IPS DF 6.9 (cell line): ENCODE results near the gene CDV3.
"Not testable (repeated sequence)": the region's sequence is repeated elsewhere in the genome, so short reads cannot be mapped to it uniquely, and the experiment has no call there.

Experiments used
- DNase-seq: peaks from one replicate; pipeline ENCODE4 v3.0.0-alpha.2; 2013; ENCODE audit warnings: low read depth, low spot score
- H3K27ac ChIP-seq: one replicate; pipeline ENCODE4 v1.5.1; 2013; ENCODE audit warnings: low read length, control low read depth
- H3K27me3 ChIP-seq: 2 replicates; pipeline ENCODE4 v1.6.1; 2013; ENCODE audit warnings: mild to moderate bottlenecking, low read length; ENCODE audit not compliant: control insufficient read depth, insufficient read depth
- H3K36me3 ChIP-seq: 2 replicates; pipeline ENCODE4 v1.6.1; 2013; ENCODE audit warnings: low read length; ENCODE audit not compliant: control insufficient read depth, insufficient read depth
- H3K4me1 ChIP-seq: 2 replicates; pipeline ENCODE4 v1.6.1; 2013; ENCODE audit warnings: low read length; ENCODE audit not compliant: control insufficient read depth, insufficient read depth
- H3K4me3 ChIP-seq: 2 replicates; pipeline ENCODE4 v1.5.1; 2013; ENCODE audit warnings: mild to moderate bottlenecking, low read length
- H3K9me3 ChIP-seq: 2 replicates; pipeline ENCODE4 v1.6.1; 2013; ENCODE audit warnings: low read length, inconsistent platforms; ENCODE audit not compliant: control insufficient read depth, insufficient read depth
- WGBS: extraction: QIAGEN DNeasy Blood & Tissue Kit; methylation state at CpG from one replicate; pipeline ENCODE4 v1.1.7; 2013; ENCODE audit warnings: mixed read lengths, missing lambda C conversion rate; ENCODE audit not compliant: insufficient read length, insufficient coverage; 5-methylcytosine and 5-hydroxymethylcytosine counted together

CDV3 gene, protein sequence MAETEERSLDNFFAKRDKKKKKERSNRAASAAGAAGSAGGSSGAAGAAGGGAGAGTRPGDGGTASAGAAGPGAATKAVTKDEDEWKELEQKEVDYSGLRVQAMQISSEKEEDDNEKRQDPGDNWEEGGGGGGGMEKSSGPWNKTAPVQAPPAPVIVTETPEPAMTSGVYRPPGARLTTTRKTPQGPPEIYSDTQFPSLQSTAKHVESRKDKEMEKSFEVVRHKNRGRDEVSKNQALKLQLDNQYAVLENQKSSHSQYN

GRCh38 chr3:133573629-133574194, at the start of gene CDV3:
Gene CDV3, plus strand, starts transcription at chr3:133573686. Its CDS starts 359 bp downstream, at chr3:133574045.
- Histone ChIP-seq H3K4me3 (peak within 1 kb of the TSS; percentile 80), H3K27me3 (no peaks in the 10 kb centered on the region), H3K4me1 (no peaks in the 10 kb centered on the region), H3K9me3 (no peaks in the 10 kb centered on the region), H3K27ac (no peak within 1 kb of the TSS), H3K36me3 (no peaks in the 10 kb centered on the region; the same call in 1 of the 2 replicates)
- no peak for DNase-seq
- no CpG with 5 or more reads among the region's 81 CpGs for WGBS

GRCh38 chr3:133523758-133524157, 49.7 kb upstream of the CDV3 start:
- no CpG with 5 or more reads among the region's 3 CpGs for WGBS
- not testable (repeated sequence) for H3K27me3 ChIP-seq, DNase-seq, H3K4me1 ChIP-seq, H3K4me3 ChIP-seq, H3K9me3 ChIP-seq, H3K27ac ChIP-seq, H3K36me3 ChIP-seq

DNA sequence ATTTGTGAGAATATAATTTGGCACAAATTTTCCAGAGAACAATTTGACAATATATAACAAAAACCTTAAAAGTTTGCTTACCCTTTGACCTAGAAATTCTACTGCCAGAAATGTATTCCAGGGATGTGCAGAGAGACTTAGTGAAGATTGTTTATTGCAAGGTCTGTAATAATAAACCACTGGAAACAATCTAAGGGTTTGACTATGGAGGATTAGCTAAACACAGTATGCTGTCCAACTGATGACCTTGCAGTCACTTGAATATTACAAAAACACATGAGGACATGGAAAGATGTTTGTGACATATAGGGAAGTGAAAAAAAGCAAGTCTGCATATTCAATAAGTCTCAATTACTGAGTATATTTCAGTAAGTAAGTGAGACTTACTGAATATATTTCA, 48.1 kb upstream of the CDV3 start:
- H3K4me3 ChIP-seq, result no peak overlapping the region
- H3K9me3 ChIP-seq, result 0 out of 2 replicates have a peak, but pooled peaks cover 1% of the 10 kb centered on the region
- DNase-seq, result no peak
- H3K4me1 ChIP-seq, result no peaks in the 10 kb centered on the region
- no peak overlapping the region for H3K27ac ChIP-seq
- H3K36me3 ChIP-seq, result no peaks in the 10 kb centered on the region
- no peaks in the 10 kb centered on the region for H3K27me3 ChIP-seq

DNA sequence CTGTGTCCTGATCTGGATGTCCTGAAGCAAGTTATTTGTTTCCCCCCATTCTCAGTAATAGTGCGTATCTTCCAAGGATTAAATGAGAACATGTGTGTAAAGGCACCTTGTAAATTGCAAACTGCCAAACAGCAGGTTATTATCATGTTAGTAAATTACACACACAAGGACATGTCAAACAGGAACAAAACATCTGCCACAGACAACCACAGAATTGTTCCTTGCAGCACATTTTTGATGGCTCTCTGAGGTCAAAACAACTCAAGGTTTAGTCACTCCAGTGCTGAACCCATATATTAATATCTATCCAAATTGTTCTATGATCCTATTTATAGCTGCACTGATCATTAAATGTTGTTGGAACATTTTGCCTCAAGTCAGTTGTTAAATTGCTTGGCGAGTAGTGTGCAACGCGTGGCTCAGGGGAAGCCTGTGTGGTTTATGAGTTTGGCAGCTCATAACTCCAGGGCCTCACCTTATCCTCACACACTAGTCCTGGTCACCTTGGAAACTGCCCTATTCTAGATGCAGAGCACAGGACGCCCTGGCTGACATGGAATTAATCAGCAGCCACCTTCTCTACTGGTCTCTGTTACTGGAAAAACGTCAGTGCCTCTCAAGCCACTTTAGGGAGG, 46.3 kb upstream of the CDV3 start:
- Histone ChIP-seq H3K9me3 (0 out of 2 replicates have a peak, but pooled peaks cover 1% of the 10 kb centered on the region), H3K27me3 (no peaks in the 10 kb centered on the region), H3K4me3 (no peak overlapping the region), H3K36me3 (no peaks in the 10 kb centered on the region), H3K27ac (no peak overlapping the region), H3K4me1 (no peaks in the 10 kb centered on the region)
- DNase-seq, result no peak
- no CpG with 5 or more reads among the region's 6 CpGs for WGBS

DNA sequence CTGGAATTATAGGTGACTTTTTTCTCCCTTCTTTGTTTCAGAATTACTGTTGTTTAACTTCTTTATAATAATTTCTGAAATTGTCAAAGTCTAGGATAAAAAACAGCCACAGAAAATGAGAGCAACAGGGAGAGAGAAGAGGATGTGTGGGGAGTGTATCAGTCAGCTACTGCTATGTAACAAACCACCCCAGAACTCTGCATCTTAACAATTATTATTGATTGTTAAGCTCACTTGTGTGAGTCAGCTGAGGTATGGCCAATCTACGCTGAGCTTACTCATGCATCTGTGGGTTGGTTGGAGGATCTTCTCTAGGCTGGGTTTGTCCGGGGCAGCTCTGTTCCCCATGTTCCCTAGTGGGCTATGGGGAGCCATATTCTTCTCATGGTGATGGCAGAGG, 43.7 kb upstream of the CDV3 start:
- 0 out of 2 replicates have a peak, but pooled peaks cover 1% of the 10 kb centered on the region for H3K9me3 ChIP-seq
- DNase-seq, result no peak
- WGBS, result no CpG with 5 or more reads among the region's 2 CpGs
- no peak overlapping the region for H3K4me3 ChIP-seq
- no peaks in the 10 kb centered on the region for H3K36me3 ChIP-seq
- H3K27ac ChIP-seq, result no peak overlapping the region
- no peaks in the 10 kb centered on the region for H3K4me1 ChIP-seq
- H3K27me3 ChIP-seq, result no peaks in the 10 kb centered on the region

DNA sequence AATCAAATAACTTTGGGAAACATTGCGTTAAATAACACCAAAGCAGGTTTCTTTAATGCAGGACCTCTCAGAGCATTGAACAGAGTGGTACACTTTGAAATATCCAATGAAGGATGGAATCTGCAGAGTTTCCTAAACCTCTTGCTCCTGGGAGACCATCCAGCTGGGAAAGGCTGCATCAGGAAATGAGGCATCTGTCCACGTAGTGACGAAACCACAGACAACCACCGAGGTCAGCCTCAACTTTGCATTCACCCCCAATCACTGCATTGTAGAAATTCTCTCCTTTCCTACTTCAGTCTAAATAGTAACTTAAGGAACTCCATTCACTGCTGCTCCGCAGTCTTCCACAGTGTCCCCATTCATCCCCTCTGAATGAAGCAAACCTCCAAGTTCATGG, 41.5 kb upstream of the CDV3 start:
- no CpG with 5 or more reads among the region's 5 CpGs for WGBS
- H3K4me3 ChIP-seq, result no peak overlapping the region
- DNase-seq, result no peak

GRCh38 chr3:133532951-133533350, 40.5 kb upstream of the CDV3 start:
- H3K4me1 ChIP-seq, result no peaks in the 10 kb centered on the region
- no peak overlapping the region for H3K4me3 ChIP-seq
- 0 out of 2 replicates have a peak, but pooled peaks cover 1% of the 10 kb centered on the region for H3K9me3 ChIP-seq
- DNase-seq, result no peak
- no peak overlapping the region for H3K27ac ChIP-seq
- no CpG with 5 or more reads among the region's 5 CpGs for WGBS
- no peaks in the 10 kb centered on the region for H3K36me3 ChIP-seq
- no peaks in the 10 kb centered on the region for H3K27me3 ChIP-seq

More for the DNA sequence above, 41.5 kb upstream of the CDV3 start:
- H3K27ac ChIP-seq, result no peak overlapping the region
- H3K4me1 ChIP-seq, result no peaks in the 10 kb centered on the region
- H3K36me3 ChIP-seq, result no peaks in the 10 kb centered on the region
- H3K27me3 ChIP-seq, result no peaks in the 10 kb centered on the region
- H3K9me3 ChIP-seq, result 0 out of 2 replicates have a peak, but pooled peaks cover 1% of the 10 kb centered on the region

- Histone ChIP-seq H3K36me3 (no peaks in the 10 kb centered on the region), H3K4me1 (no peaks in the 10 kb centered on the region), H3K4me3 (no peak overlapping the region), H3K27ac (no peak overlapping the region), H3K27me3 (no peaks in the 10 kb centered on the region), H3K9me3 (no peaks in the 10 kb centered on the region; the same call in 1 of the 2 replicates)
- no CpG with 5 or more reads among the region's 1 CpG for whole genome bisulfite sequencing
- no peak for DNase-seq
Observed at GRCh38 chr3:133535971-133536881, 37.3 kb upstream of the CDV3 start.

- not testable (repeated sequence) for H3K27ac ChIP-seq, H3K27me3 ChIP-seq
- WGBS, result no CpG with 5 or more reads among the region's 11 CpGs
Observed at GRCh38 chr3:133537131-133537530, 36.4 kb upstream of the CDV3 start.

DNA sequence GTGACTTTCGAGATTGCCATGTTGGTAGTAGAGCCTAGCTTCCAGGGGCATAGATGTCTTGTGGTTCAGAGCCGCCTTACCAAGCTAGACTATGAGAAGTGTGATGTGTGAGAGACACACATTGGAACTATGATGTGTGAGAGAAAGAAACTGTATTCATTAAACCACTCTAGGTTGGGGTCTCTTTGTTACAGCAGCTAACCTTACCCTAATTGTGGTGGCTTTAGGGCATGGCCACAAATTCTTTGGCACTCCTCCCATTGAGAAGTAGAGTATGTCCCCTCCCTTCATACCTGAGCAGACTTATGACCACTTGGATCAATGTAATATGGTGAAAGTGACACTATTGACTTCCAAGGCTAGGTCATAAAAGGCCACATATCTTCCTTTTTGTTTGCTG, 35.3 kb upstream of the CDV3 start:
- no peaks in the 10 kb centered on the region for H3K36me3 ChIP-seq
- no peak overlapping the region for H3K27ac ChIP-seq
- H3K27me3 ChIP-seq, result no peaks in the 10 kb centered on the region
- H3K4me3 ChIP-seq, result no peak overlapping the region
- no CpG with 5 or more reads among the region's 2 CpGs for WGBS
- no peaks in the 10 kb centered on the region for H3K4me1 ChIP-seq
- DNase-seq, result no peak
- no peaks in the 10 kb centered on the region; the same call in 1 of the 2 replicates for H3K9me3 ChIP-seq

More at GRCh38 chr3:133537131-133537530, 36.4 kb upstream of the CDV3 start:
- not testable (repeated sequence) for H3K9me3 ChIP-seq, H3K4me1 ChIP-seq, H3K36me3 ChIP-seq, H3K4me3 ChIP-seq, DNase-seq
